OCI-LY1 (cell line): ENCODE results near the gene SYK.
A peak's percentile ranks its signal among the peaks of the same experiment; 100 is the strongest.

Experiments used
- H2AFZ ChIP-seq: fragments of 200-600 bp; sonication (generic), shearing (Covaris generic); 2 replicates; pipeline ENCODE4 v1.6.0; 2014; ENCODE audit warnings: antibody characterized with exemption, mild to moderate bottlenecking, low read length
- H3F3A ChIP-seq: fragments of 200-600 bp; sonication (generic), shearing (Covaris generic); 2 replicates; pipeline ENCODE4 v1.6.0; 2014; ENCODE audit warnings: mild to moderate bottlenecking, antibody characterized with exemption, low read length, moderate library complexity; ENCODE audit not compliant: insufficient read depth
- H3K27ac ChIP-seq: fragments of 200-600 bp; sonication (generic); 2 replicates; pipeline ENCODE4 v1.5.1; 2014; ENCODE audit warnings: low read length, mixed run types, mild to moderate bottlenecking, low read depth; ENCODE audit not compliant: poor library complexity, severe bottlenecking
- H3K27me3 ChIP-seq: fragments of 200-600 bp; sonication (generic); 2 replicates; pipeline ENCODE4 v1.6.0; 2014; ENCODE audit warnings: antibody characterized with exemption, mild to moderate bottlenecking, low read length, moderate library complexity; ENCODE audit not compliant: insufficient read depth
- H3K36me3 ChIP-seq: fragments of 200-600 bp; sonication (generic); 2 replicates; pipeline ENCODE4 v1.6.1; 2014; ENCODE audit warnings: mild to moderate bottlenecking, antibody characterized with exemption, low read length, moderate library complexity, mixed read lengths; ENCODE audit not compliant: insufficient read depth
- H3K4me1 ChIP-seq: fragments of 200-600 bp; sonication (generic); 2 replicates; pipeline ENCODE4 v1.5.1; 2014; ENCODE audit warnings: mild to moderate bottlenecking, low read length, moderate library complexity; ENCODE audit not compliant: insufficient read depth, severe bottlenecking
- H3K4me2 ChIP-seq: fragments of 200-600 bp; sonication (generic), shearing (Covaris generic); 2 replicates; pipeline ENCODE4 v1.6.1; 2014; ENCODE audit warnings: low read length
- H3K4me3 ChIP-seq: fragments of 200-600 bp; sonication (generic); 2 replicates; pipeline ENCODE4 v1.5.1; 2014; ENCODE audit warnings: low read length, low read depth, mild to moderate bottlenecking, mixed read lengths; ENCODE audit not compliant: poor library complexity, severe bottlenecking
- H3K79me2 ChIP-seq: fragments of 200-600 bp; shearing (Covaris generic); 2 replicates; pipeline ENCODE4 v1.6.1; 2016; ENCODE audit warnings: mixed run types, low read length, mixed read lengths; ENCODE audit not compliant: insufficient read depth
- H3K9ac ChIP-seq: fragments of 200-600 bp; sonication (generic), shearing (Covaris generic); 2 replicates; pipeline ENCODE4 v1.6.1; 2014; ENCODE audit warnings: mild to moderate bottlenecking, low read length, mixed read lengths
- H3K9me2 ChIP-seq: fragments of 200-600 bp; sonication (generic), shearing (Covaris generic); 2 replicates; pipeline ENCODE4 v1.6.1; 2014; ENCODE audit warnings: low read depth, mild to moderate bottlenecking, low read length, mixed read lengths
- H3K9me3 ChIP-seq: fragments of 200-600 bp; shearing (Covaris generic); 2 replicates; pipeline ENCODE4 v1.6.1; 2014; ENCODE audit warnings: low read length, mixed read lengths
- H4K20me1 ChIP-seq: fragments of 200-600 bp; sonication (generic), shearing (Covaris generic); 2 replicates; pipeline ENCODE4 v1.6.0; 2016; ENCODE audit warnings: mild to moderate bottlenecking, low read length; ENCODE audit not compliant: insufficient read depth
- CTCF ChIP-seq: fragments of 200-600 bp; sonication (generic), shearing (Covaris generic); IDR thresholded peaks from 2 replicates; pipeline ENCODE4 v1.5.1; 2017; ENCODE audit warnings: mild to moderate bottlenecking, antibody characterized with exemption, low read length, moderate library complexity, mixed read lengths
- EZH2 ChIP-seq: fragments of 200-600 bp; sonication (generic), shearing (Covaris generic); IDR thresholded peaks from 2 replicates; pipeline ENCODE4 v1.8.0; 2017; ENCODE audit warnings: borderline replicate concordance, mixed run types, mild to moderate bottlenecking, antibody characterized with exemption, low read length, moderate library complexity, mixed read lengths

SYK gene

GRCh38 chr9:90827181-90827871 is 25.7 kb downstream of the SYK start:
- no peak for TF ChIP-seq EZH2
- no peak for TF ChIP-seq CTCF
- peaks cover 10% of the 10 kb centered on the region for H3K9me3 ChIP-seq
- H3K79me2 ChIP-seq = peaks cover 49% of the 10 kb centered on the region
- H3K4me2 ChIP-seq = peak overlapping the region; percentile 93
- H3K9me2 ChIP-seq = no peaks in the 10 kb centered on the region
- peaks cover 73% of the 10 kb centered on the region for H3K36me3 ChIP-seq
- H2AFZ ChIP-seq = no peak overlapping the region
- H3K27ac ChIP-seq = peak overlapping the region; percentile 97
- H4K20me1 ChIP-seq = no peaks in the 10 kb centered on the region
- H3K9ac ChIP-seq = peak overlapping the region; percentile 93
- peaks cover 77% of the 10 kb centered on the region for H3K4me1 ChIP-seq
- H3F3A ChIP-seq = 0 out of 2 replicates have a peak, but pooled peaks cover 9% of the 10 kb centered on the region
- H3K4me3 ChIP-seq = peak overlapping the region; percentile 90
- H3K27me3 ChIP-seq = no peaks in the 10 kb centered on the region

DNA sequence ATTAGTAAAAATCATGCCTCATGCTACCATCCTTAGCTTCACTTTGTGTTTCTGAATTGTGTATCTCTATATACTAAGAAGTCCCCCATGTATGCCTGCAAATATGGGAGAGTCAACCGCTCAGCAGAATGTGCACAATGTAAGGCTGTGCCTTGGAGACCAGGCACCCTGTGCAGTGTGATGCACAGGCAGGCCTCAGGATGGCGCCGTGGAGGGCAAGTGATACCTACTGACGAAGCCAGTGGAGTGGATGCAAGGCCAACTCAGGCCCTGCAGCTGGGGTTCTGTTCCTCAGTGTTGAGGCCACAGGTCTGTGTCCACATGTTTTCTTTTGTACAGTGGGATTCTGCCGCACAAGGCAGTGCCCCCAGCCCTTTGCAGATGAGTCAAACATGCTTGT is 28.4 kb downstream of the SYK start:
- Histone ChIP-seq H3K36me3 (peaks cover 74% of the 10 kb centered on the region), H4K20me1 (no peaks in the 10 kb centered on the region), H2AFZ (no peak overlapping the region), H3K4me2 (peak overlapping the region; percentile 93), H3K9me2 (no peaks in the 10 kb centered on the region), H3K27ac (peak overlapping the region; percentile 97), H3F3A (0 out of 2 replicates have a peak, but pooled peaks cover 9% of the 10 kb centered on the region), H3K4me3 (peak overlapping the region; percentile 90), H3K9ac (peak overlapping the region; percentile 93), H3K27me3 (no peaks in the 10 kb centered on the region), H3K79me2 (peaks cover 76% of the 10 kb centered on the region), H3K9me3 (no peaks in the 10 kb centered on the region), H3K4me1 (peaks cover 93% of the 10 kb centered on the region)
- TF ChIP-seq CTCF (peak; percentile 54), EZH2 (no peak)

DNA sequence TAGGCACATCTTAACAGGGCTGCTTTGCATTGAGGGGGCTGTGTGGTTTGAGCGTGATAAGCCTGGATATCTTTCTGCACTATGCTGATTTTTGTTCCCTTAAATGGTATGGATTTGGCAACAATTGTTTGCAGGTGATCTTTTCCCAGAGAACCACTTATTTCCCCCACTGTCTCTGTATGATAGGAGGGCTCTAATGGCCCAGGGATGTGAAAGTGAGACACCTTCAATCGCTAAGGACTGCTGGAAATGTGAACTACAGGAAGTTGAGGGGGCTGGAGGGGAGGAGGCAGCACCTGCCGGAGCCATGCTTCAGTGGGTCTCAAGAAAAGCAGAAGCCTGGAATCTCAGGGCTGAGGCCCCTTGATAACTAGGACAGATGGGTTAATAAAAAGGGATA is 29.4 kb downstream of the SYK start:
- no peaks in the 10 kb centered on the region for H3K27me3 ChIP-seq
- H3K9me3 ChIP-seq = no peaks in the 10 kb centered on the region
- no peaks in the 10 kb centered on the region for H4K20me1 ChIP-seq
- H3K9ac ChIP-seq = peak overlapping the region; percentile 4; the same call in 1 of the 2 replicates
- TF ChIP-seq CTCF (no peak), EZH2 (no peak)
- H3K79me2 ChIP-seq = peaks cover 85% of the 10 kb centered on the region
- H2AFZ ChIP-seq = no peak overlapping the region
- H3K27ac ChIP-seq = peak overlapping the region; percentile 97
- no peaks in the 10 kb centered on the region for H3K9me2 ChIP-seq
- H3F3A ChIP-seq = 0 out of 2 replicates have a peak, but pooled peaks cover 9% of the 10 kb centered on the region
- peak overlapping the region; percentile 93 for H3K4me2 ChIP-seq
- H3K36me3 ChIP-seq = peaks cover 78% of the 10 kb centered on the region
- H3K4me3 ChIP-seq = peak overlapping the region; percentile 38
- H3K4me1 ChIP-seq = peaks cover 92% of the 10 kb centered on the region
